GM18909 (cell line): ENCODE measurements around the gene CYREN.
A peak's percentile ranks its signal among the peaks of the same experiment; 100 is the strongest.
"Not testable (repeated sequence)": the region's sequence is repeated elsewhere in the genome, so short reads cannot be mapped to it uniquely, and the experiment has no call there.

Experiments
- ATAC-seq: cut with Tn5 transposase; IDR thresholded peaks from one replicate; pipeline ENCODE4 v1.9.1; 2021; ENCODE audit warnings: mild to moderate bottlenecking; ENCODE audit not compliant: unreplicated experiment, poor library complexity

CYREN gene, protein sequence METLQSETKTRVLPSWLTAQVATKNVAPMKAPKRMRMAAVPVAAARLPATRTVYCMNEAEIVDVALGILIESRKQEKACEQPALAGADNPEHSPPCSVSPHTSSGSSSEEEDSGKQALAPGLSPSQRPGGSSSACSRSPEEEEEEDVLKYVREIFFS

DNA sequence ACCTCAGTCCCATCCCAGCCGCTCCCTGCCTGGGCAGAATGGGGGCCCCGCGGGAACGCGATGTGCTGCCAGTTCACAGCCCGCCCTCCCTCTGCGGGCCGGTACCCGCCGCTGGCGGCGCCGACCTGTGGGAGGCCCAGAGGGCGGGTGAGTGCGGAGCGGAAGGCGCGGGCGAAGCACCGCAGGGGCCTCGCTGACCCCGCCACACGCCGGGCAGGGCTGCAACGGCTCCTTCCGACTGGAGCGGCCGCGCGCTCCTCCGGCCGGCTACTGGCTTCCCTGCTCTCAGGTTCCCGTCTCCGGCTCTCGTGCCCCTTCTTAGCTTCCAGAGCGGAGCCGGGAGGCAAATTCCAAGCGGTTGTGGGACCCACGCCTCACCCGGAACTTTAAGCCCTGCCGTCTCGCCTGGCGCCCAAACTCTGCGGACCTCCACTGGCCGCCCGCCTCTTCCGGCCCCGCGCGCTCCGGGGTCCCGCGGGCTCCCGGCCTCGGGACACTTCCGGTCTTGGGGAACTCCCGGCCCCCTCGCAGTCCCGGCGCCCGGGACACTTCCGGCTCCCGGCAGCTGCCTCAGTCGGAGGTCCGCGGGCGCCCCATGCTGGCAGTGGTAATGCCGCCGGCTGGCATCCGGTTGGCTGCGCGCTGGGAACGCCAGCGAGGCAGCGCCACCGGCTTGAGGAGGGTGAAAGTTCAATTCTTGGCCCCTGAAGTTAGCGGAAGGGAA lies at the start of gene CYREN:
Gene CYREN, minus strand, starts transcription at position 434 of the 724 bp plus-strand sequence. CDS start 1,785 bp downstream, outside the sequence.
- ATAC-seq = peak; percentile 75

DNA sequence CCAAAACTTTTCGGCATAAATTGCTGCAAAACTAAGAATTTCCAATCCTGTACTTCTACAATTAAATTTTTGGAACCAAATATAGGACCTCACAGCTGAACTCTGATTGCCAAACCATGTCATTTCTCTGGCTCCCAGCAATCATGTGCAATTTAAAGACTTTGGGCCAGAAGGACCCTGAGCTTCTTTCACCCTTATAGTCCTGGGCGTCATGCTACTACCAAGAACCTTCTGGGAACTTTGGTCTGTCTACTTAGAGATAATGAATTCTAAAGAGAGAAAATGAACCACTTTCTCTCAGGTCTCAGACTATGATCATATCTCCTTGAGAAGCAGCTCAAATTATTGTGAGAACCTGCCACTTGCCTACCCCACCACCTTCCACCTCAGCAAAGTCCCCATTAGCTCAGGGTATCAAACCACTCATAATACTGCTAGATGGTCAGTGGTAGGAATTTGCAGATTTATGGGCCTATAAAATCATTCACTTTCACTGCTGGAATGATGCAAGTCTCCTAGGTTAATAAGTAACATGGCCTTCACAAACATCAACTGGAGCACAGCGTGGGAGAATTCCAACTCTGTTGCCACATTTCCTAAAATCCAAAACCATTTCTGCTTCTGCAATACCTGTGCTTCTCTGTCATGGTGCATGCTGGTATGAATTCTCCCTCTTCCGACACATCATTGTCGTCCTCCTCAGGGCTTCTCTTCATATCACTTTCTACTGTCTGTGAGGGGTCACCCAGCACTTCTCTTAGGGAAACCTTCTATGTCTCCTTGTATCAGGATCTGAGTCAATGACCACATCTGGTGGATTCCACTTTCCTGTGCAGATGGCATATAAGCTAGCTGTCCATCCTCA lies 47.4 kb upstream of the CYREN start:
- no peak for ATAC-seq

DNA sequence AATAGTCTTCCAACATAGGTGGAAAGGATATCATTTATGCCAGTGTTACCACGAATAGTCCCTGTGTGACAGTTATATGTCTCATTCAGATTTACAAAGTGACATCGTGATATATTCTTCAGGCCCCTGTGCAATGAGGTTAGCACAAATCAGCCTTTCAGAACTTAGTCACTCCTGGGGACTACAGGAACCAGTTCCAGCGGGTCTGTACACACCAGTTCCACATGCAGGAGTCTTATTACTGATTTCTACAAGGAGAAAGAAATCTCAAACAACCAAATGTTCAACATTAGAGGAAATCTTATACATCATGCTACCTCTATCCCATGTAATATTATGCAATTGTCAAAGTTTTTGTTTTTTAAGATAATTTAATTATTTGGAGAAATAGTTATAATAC lies 45.2 kb upstream of the CYREN start:
- ATAC-seq = no peak

DNA sequence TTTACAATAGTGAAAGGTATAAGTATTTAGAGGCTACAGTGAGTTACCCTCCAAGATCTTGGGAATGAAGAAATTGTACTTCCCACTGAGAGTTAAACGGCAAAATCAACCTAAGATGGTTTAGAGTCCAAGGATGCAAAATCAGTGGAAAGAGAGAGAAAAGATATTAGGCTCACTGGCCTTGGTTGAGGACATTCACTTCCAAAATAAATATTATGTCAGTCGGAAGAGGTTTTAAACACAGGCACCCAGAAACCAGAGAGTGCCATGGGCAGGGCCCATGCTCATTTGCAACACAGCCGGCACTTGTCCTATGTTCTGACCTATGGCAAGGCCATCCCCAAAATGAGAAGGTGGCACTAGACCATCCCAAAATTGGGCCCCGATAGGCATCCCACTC lies 44.7 kb upstream of the CYREN start:
- ATAC-seq = no peak

DNA sequence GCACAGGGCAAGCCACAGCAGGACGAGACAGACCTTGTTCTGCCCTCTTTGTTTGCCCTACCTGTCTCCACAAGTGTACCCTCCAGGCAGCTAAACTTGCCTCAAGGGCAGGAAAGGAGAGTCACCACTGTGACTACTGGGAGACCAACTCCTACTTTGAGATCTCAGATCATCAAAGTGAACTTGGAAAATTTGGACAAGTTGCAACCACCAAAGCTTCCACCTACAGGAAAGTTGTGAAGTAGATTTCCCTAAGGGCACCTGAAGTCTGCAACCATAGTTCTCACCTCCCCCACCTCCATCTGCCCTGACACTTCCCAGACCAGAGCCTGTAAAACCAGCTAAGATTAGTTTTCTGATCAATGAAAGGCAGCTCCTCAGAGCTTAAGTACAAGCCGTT lies 43.3 kb upstream of the CYREN start:
- ATAC-seq = no peak

DNA sequence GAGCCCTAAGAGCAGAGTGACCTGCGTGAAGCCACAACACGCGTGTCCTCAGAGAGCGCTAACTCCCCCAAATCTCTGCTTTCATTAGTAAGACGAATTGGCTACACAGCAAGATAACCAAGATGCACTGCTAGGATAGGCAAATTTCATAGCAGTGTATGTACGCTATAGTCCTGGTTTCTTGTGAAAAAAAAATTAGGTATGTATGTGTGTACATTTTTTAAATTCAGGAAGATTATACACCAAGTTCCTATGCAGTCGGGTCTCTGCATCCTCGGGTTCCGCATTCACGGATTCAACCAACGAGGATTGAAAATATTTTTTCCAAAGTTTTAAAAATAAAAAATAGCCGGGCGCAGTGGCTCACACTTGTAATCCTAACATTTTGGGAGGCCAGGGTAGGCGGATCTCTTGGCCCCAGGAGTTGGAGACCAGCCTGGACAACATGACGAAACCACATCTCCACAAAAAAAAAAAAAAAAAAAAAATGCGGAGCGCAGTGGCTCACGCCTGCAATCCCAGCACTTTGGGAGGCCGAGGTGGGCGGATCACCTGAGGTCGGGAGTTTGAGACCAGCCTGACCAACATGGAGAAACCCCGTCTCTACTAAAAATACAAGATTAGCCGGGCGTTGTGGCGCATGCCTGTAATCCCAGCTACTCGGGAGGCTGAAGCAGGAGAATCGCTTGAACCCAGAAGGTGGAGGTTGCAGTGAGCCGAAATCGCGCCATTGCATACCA lies 41.6 kb upstream of the CYREN start:
- not testable (repeated sequence) for ATAC-seq

DNA sequence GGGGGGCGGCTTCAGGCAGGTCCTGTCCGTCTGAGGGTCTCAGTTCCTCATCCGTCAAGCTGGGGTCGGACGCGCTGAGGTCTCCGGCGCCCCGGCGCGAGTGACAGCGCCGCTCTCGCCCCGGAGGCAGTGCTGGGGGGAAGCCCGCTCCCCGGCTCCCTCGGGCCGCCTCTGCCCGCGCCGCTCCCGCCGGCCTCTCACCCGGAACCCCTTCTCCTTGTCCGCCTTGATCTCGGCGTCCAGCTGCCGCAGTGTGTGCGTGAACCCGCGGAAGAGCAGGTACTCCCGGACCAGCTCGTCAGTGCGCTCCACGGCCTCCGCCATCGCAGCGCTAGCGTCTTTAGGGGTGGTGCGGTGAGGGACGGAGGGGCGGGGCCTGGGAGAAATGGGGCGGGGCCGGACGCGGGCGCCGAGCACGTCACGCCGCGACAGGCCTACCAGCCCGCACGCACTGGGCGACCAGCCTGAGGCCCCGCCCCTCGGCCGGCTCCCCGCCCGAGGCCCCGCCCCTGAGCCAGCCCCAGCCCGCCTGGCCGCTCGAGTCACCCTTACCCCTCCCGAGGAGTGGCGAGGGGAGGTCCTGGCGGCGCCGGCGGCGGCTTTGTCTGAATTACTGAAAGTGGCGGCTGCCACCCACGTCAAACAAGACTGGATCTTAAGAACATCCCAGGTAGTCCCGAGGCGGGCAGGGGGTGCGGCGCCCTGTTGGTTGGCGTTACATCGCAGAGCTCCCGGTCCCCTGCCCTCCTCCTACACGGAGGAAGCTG lies 40.9 kb upstream of the CYREN start, which contains the start of gene WDR91:
Gene WDR91, minus strand, starts transcription at position 348 of the 767 bp plus-strand sequence. Its CDS starts 24 bp downstream, at position 324.
- peak; percentile 84 for ATAC-seq

DNA sequence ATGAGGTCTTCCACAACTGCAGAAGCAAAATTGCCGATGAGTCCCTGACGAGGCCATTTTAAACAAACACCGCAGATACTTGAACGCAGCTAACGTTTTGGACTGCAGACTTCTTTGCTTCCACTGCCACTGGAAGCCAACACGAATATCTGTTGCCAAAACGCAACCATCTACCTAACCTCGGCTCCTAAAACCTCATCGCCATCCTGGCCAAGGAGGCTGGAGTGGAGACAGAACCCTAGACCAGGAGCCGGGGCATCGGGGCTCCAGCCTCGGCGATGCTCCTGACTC lies 40.3 kb upstream of the CYREN start:
- no peak for ATAC-seq

DNA sequence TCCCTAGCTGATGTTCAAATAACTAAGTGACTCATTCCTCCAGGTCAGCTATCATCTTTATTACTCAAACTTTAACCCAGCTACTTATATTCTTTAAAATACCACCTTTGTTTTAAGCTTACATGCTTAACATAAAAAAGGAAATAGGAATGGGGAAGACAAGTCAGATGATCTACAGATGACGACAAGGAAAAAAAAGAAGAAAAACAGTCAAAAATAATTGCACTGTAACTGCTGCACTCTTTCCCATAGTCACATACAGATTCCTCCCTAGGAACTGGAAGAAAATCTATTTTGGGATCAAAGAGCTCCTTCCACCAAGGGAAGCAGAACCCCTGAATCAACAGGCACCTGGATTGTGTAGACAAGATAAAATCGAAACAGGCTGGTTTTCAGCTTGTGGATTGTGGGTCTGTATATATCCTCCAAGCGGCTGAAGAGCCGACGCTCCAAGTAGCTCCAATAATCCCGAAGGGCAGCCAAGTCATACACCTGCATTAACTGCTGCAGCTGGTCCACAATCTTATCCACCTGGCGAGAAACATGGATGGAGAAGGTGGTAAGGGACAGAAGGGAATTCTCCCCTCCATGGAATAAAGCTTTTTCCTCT lies 38.8 kb upstream of the CYREN start:
- ATAC-seq = no peak

DNA sequence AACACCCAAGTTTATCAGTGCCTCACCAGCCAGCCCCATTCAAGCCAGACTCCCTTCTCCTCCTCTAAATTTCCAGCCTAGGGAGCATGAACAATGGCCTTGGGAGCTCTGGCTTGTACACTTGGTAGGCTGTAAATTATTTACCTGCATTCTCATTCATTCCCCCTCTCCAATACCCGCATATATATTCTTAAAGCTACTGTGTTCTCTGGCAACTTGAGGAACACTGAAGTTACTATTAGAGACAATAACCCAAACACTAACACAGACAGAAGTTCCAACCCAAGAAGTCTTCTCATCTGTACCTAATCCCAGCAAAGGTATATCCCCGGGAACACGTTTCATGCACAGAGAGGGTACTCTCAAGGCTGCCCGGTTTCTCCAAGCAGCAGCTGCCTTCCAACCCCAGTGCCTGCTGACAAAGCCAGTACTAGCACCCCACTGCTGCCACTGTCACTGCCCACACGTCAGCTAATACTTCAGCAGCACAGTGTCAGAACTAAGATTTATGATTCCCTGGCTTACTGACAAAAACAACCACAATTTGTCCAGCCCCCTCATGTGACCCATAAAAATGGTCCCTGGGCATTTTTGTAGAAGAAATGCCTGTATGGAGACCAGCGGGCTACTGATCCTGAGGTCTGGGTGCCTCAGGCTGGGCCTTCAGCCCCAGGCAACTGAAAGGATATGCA lies 37.7 kb upstream of the CYREN start:
- no peak for ATAC-seq

DNA sequence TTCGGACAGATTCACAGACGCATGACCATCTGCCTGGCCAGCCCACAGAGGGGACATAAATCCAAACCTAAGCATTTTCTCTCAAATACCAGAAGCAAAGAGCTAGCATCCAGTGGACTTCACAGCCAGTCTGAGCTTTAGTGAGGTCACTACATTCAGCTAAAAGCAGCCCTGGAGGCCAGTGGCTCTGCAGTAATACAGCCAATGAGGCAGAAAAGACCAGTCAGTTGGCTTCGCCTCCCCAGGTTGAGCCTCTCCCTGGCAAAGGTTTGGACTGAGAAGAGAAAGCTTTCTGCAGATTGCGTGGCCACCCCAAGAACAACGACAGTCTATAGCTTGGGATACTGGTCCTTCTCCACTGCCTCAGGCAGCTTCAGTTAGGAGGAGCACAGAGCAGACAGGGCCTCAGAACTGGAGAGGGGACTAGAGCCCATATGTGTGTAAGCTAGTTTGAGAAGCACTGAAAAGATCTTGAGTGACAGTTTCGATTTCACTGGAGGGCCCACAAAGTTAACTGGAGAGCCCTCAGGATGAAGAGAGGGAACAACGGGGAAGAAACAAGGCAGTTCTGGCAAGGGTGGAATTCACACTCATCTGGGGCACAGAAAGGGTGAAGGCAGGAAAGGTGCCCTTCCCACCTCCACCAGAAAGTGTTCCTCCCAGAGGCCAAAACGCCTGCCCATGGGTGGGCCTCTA lies 37.0 kb upstream of the CYREN start:
- peak; percentile 16 for ATAC-seq

DNA sequence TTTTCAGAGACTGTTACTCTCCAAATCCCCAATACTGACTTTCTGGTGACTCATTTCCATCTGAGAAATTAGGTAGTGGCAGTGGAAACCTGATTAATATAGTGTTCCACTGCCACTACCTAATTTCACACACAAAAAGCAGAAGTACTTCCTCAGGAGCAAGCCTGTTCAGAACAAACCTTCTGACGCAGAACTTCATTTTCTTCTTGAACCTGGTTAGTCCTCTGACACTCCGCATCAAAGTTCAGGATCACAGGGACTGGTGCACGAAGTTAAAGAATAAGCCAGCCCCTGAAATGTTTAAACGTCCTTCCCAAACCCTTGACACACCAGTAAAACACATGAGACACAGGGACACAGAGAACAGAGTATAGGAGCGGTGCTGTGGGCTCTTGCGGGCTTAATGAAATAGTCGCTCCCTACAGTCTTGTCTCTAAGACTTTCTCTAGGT lies 36.5 kb upstream of the CYREN start:
- peak; percentile 27 for ATAC-seq

DNA sequence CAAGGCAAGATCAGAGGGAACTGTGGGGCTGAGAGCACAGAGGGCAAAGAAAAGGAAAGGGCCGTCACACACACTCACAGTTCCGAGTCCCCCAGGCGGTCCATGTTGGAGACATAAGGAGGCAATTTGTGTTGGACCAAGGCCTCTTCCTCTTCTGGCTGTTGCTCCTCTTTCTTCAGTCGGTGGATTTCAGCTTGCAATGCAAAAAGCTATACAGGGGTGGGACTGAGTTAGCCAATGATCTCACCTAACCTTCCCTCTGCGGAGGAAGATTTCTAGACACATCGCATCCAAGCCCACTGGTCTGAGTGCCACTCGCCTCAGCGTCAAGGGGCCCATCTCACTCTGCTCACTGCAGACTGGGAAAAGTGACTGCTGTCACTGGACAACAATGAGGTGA lies 35.3 kb upstream of the CYREN start:
- no peak for ATAC-seq

DNA sequence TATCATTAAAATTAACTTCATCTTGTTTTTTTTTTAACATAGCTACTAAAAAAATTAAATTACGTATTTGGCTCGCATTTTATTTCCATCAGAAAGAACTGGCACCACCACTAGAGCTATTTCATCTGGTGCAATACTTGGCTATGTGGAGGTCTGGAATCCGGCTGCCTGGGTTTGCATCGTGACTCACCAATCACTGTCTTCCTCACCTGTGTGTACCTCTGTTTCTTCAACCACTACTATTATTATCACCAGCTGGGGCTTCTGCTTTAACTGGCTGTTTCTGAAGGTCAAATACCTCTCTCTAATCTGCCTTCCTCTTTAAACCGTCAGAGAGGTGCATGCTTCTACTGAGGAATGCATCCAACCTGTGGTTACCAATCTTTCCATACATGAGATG lies 34.4 kb upstream of the CYREN start:
- ATAC-seq = no peak

DNA sequence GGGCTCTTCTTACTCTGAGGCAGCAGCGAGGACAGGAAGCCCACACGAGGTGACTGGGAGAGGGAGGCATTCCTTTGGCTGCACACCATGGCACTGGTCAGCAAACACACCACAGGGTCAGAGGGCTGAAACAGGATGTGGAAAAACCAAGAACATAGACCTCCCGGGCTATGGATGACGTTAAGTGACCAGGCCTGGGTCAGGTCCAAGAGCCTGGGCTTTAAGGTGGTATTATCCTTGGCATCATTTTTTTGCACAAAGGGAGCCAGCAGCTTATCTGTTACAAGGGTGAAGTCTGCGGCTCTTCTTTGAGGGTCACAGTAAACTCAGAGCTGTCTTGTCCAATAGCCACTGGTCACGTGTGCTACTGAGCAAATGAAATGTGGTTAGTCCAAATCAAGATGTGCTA lies 33.8 kb upstream of the CYREN start:
- ATAC-seq = no peak

DNA sequence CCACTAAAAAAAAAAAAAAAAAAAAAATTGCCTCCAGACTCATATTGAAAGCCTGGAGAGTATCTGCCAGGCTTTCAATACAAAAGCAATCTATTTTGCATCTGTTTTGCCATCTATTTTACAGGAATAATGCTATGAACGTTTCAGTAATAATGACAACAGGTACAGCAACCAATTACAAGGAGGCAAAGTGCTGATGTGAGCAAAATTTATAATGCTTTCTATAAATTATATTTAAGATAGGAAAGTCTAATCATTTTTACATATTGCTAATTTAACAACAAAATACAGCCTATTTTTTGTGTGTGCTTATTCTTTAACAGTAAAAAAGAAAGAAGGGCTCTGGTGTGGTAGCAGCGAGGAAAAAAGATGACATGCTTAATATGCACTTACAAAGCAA lies 30.8 kb upstream of the CYREN start:
- ATAC-seq = no peak

DNA sequence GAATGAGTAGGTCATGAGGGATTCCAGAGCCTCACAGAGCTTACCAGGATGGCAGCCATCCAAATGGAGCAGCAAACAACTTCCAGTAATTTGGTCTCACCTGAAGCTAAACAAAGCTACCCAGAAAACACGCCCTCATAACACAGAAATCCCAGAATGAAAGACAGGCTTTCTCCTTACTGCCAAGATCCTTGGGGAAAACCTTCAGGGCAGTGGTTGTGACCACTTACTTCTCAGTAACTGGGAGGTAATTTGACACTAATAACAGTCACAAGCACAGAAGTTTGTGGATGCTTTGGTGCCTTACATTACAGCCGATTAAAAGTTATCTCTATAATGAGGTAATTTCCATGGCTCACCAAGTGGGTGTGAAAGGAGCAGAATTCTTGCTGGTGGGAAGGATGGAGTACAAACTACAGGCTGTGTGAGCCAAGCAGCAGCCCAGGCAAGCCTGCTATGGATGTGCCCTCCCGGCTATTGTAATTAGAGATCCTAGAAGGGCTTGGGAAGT lies 30.4 kb upstream of the CYREN start:
- ATAC-seq = no peak

DNA sequence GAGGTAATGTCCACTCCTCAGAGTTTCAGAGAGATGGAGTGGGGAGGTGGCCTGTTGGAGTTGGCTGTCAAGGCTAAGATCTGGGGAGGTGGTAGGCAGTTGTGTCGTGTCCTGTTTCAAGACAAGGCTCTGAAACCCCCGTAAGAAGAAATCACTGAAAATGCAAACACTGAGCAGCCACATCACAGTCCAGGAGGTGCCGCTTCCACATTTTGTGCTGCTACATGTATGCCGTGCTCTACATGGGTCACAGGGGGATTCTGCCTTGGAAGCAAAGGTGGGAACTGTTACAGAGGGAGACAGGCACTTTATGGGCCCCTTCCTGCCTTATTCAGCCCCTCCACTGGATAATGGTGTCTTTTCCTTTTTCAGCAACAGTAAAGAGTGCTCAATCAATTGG lies 28.9 kb upstream of the CYREN start:
- ATAC-seq = no peak
